ENCODE measurements around the gene TFDP1. TPM values are rescaled to one million over a fixed set of nuclear protein-coding genes. Genes with fewer than 3 reads are reported as not detected.
A peak's percentile ranks its signal among the peaks of the same experiment; 100 is the strongest.

Gene TFDP1
- total and polyA plus RNA-seq, 8 donors: 10.3 to 24.7 (median 17.9) TPM

DNA sequence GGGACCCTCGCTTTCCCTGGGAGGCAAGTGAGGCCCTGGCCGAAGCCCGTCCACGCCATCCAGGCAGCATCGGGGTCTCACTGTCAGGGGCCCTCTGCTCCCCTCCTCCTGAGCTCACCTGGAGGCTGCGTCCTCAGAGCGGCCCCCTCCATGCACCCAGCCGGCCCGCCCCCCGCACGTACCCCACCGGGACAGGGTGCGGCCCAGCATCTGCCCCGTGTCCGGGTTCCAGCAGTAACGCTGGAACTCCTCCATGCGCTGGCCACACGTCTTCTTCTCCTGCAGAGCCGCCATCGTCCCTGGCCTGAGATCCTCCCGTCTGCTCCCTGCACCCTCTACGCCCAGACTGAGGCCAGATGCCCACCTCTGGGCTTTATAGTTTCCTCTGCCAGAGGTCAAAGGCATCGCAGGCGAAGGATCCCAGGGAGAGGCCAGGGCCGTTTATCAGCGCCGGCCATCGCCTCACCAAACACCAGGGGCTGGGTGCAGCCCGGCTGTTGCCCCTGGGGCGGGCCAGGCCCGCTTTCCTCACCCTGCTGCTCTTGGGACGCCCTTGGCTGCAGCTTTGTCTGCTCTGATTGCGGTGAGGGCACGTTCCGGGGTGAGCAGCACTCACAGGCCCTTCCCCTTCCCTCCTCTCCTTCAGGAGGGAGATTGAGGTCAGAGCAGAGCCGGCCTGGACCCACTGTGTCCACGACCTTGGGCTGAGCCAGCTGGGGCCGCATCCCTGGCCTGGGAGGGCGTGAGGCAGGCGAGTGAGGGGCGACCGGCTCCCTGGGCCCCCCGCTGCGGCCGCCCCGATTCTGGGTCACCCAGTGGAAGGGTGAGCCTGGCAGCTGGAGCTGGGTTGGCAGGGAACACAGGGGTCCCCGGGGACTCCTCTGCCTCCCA lies 73.5 kb downstream of the TFDP1 start, which contains the start of gene ATP4B:
Gene ATP4B (minus strand): TSS at position 348 of the 891 bp plus-strand sequence. CDS start 54 bp downstream, at position 294.
- no peaks in the 10 kb centered on the region for H3K36me3 ChIP-seq
- peak in 3 of 6 donors; percentile 6 to 48 (median 16) for DNase-seq
- H3K4me3 ChIP-seq: no peak within 1 kb of the TSS
- no peak for FAIRE-seq
- H3K9me3 ChIP-seq: no peaks in the 10 kb centered on the region
- intact Hi-C loops (cut with DNase I): no loop called here
- no peak for ATAC-seq
- no peak within 1 kb of the TSS for H3K27ac ChIP-seq
- TF ChIP-seq, protein P1, sequence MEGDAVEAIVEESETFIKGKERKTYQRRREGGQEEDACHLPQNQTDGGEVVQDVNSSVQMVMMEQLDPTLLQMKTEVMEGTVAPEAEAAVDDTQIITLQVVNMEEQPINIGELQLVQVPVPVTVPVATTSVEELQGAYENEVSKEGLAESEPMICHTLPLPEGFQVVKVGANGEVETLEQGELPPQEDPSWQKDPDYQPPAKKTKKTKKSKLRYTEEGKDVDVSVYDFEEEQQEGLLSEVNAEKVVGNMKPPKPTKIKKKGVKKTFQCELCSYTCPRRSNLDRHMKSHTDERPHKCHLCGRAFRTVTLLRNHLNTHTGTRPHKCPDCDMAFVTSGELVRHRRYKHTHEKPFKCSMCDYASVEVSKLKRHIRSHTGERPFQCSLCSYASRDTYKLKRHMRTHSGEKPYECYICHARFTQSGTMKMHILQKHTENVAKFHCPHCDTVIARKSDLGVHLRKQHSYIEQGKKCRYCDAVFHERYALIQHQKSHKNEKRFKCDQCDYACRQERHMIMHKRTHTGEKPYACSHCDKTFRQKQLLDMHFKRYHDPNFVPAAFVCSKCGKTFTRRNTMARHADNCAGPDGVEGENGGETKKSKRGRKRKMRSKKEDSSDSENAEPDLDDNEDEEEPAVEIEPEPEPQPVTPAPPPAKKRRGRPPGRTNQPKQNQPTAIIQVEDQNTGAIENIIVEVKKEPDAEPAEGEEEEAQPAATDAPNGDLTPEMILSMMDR (IDR thresholded peaks at IDR 0.05): no peak
- no peaks in the 10 kb centered on the region for H3K27me3 ChIP-seq
- no peaks in the 10 kb centered on the region for H3K4me1 ChIP-seq
- 76 to 82% methylated on average over 43 to 47 of the region's 47 CpGs for WGBS, 2 donors

DNA sequence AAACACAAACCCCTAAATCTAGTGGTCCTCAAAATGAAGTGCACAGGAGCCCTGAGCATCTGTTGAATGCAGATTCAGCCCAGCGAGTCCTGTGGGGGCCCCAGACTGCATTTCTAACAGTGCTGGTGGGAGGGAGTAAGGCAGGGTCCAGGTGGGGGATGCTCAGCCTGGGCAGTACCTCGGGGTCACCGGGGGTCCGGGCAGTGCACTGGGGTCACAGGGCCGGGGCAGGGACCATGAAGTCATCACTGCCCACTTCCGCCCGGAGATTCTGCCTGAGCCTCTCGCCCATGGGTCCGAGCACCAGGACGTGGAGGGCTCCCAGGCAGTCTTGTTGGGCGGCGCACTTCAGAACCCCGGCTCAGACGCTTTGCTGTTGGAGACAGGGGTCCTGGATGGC lies 74.3 kb downstream of the TFDP1 start:
- 77 to 80% methylated on average over 13 to 14 of the region's 14 CpGs for WGBS, 2 donors
- Histone ChIP-seq H3K27ac (no peak overlapping the region), H3K27me3 (no peaks in the 10 kb centered on the region), H3K36me3 (no peaks in the 10 kb centered on the region), H3K9me3 (no peaks in the 10 kb centered on the region), H3K4me1 (no peaks in the 10 kb centered on the region), H3K4me3 (no peak overlapping the region)
- intact Hi-C loops (cut with DNase I): no loop called here
- no peak for ATAC-seq
- peak in 3 of 6 donors; percentile 5 to 37 (median 11) for DNase-seq
- FAIRE-seq: no peak
- TF ChIP-seq, protein P1 (IDR thresholded peaks at IDR 0.05): no peak

GRCh38 chr13:113659337-113659736 lies 74.8 kb downstream of the TFDP1 start:
- Histone ChIP-seq H3K27me3 (no peaks in the 10 kb centered on the region), H3K9me3 (no peaks in the 10 kb centered on the region), H3K27ac (no peak overlapping the region), H3K4me1 (no peaks in the 10 kb centered on the region), H3K4me3 (no peak overlapping the region), H3K36me3 (no peaks in the 10 kb centered on the region)
- DNase-seq (no peak), ATAC-seq (no peak), FAIRE-seq (no peak)
- intact Hi-C loops (cut with DNase I): no loop called here
- TF ChIP-seq, protein P1 (IDR thresholded peaks at IDR 0.05): no peak
- WGBS, 2 donors: 89 to 95% methylated on average over 8 of the region's 8 CpGs

- Histone ChIP-seq H3K27ac (no peak overlapping the region), H3K9me3 (no peaks in the 10 kb centered on the region), H3K4me1 (no peaks in the 10 kb centered on the region), H3K36me3 (no peaks in the 10 kb centered on the region), H3K27me3 (no peaks in the 10 kb centered on the region), H3K4me3 (no peak overlapping the region)
- 78 to 79% methylated on average over 3 of the region's 3 CpGs for WGBS, 2 donors
- no peak for FAIRE-seq
- TF ChIP-seq, protein P1 (IDR thresholded peaks at IDR 0.05): no peak
- intact Hi-C loops (cut with DNase I): no loop called here
- ATAC-seq: no peak
- peak in 1 of 6 donors; percentile 1 for DNase-seq
Observed at GRCh38 chr13:113660066-113660465, 75.5 kb downstream of the TFDP1 start.

DNA sequence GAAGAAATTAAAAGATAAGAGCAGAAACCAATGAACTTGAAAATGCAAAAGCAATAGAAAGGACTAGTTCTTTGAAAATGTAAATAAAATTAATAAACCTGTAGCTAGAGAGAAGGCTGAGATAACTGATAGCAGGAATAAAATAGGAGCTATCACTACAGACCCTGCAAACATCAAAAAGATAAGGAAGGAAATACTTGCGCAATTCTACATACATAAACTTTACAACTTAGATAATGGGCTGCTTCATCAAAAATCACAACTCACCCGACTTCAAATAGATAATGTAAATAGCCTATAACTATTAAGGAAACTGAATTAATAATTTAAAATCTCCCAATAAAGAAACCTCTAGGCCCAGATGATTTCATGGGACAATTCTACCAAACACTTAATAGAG lies 77.0 kb downstream of the TFDP1 start:
- H3K4me1 ChIP-seq: no peaks in the 10 kb centered on the region
- no peak for DNase-seq
- H3K27ac ChIP-seq: no peak overlapping the region
- intact Hi-C loops (cut with DNase I): no loop called here
- H3K27me3 ChIP-seq: no peaks in the 10 kb centered on the region
- WGBS, 2 donors: 62 to 66% methylated on average over 2 of the region's 2 CpGs
- TF ChIP-seq, protein P1 (IDR thresholded peaks at IDR 0.05): no peak
- no peaks in the 10 kb centered on the region for H3K9me3 ChIP-seq
- no peak for FAIRE-seq
- H3K4me3 ChIP-seq: no peak overlapping the region
- ATAC-seq: no peak
- H3K36me3 ChIP-seq: no peaks in the 10 kb centered on the region
